ENCODE results near the gene PCDHA9.

PCDHA9 gene

DNA sequence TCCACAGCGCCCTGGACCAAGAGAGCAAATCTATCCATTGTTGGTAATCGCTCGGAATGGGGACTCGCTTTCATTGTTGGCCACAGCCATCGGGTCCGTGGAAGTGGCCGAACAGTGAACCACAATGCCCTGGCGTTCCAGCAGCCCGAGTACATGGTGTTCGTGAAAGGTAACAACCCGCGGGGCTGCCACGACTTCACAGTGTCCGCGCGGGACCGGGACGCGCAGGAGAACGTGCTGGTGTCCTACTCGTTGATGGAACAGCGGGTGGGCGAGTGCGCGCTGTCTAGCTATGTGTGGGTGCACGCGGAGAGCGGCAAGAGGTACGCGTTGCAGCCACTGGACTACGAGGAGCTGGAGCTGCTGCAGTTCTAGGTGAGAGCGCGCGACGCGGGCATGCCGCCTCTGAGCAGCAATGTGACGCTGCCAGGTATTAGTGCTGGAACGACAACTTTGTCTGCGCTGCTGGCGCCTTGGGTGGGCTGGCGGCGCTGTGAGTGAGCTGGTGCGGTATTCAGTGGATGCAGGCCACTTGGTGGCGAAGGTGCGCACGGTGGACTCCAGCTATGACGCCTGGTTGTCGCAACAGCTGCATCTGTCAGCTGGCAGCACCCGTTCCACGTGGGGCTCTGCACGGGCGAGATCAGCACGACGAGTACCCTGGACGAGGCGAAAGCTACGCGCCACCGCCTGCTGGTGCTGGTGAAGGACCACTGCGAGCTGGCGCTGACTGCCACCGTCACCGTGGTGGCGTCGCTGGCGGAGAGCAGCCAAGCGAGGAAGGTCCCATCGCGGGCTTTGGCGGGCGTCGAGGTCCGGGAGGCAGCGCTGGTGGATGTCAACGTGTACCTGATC is 14.5 kb downstream of the PCDHA9 start:
- Histone ChIP-seq H3K27ac (ENCODE audit: low read length) (no peak overlapping the region), H3K36me3 (ENCODE audit: insufficient read depth, low read length) (no peaks in the 10 kb centered on the region), H3K4me2 (ENCODE audit: insufficient read depth, low read length) (no peak overlapping the region), H4K20me1 (ENCODE audit: insufficient read depth, low read length) (no peaks in the 10 kb centered on the region), H3K4me1 (ENCODE audit: insufficient read depth, low read length) (no peaks in the 10 kb centered on the region), H3K4me3 (ENCODE audit: low read depth in 1 of 2, low read length in 2 of 2) (no peak overlapping the region), H3K79me2 (ENCODE audit: insufficient read depth, low read length) (no peaks in the 10 kb centered on the region), H3K27me3 (ENCODE audit: insufficient read depth, low read length, poor library complexity) (peaks cover 3% of the 10 kb centered on the region), H3K9me3 (ENCODE audit: insufficient read depth, low read length, severe bottlenecking) (no peaks in the 10 kb centered on the region), H2AFZ (ENCODE audit: low read depth, low read length) (no peak overlapping the region), H3K9ac (ENCODE audit: low read depth, low read length) (no peak overlapping the region)
- DNase-seq (no peak), ATAC-seq (ENCODE audit: insufficient read depth, low read depth) (no peak)
- no peak for TF ChIP-seq EZH2 (IDR thresholded peaks at IDR 0.05; ENCODE audit: borderline replicate concordance, low read depth, low read length, severe bottlenecking)
- TF ChIP-seq, protein P1, sequence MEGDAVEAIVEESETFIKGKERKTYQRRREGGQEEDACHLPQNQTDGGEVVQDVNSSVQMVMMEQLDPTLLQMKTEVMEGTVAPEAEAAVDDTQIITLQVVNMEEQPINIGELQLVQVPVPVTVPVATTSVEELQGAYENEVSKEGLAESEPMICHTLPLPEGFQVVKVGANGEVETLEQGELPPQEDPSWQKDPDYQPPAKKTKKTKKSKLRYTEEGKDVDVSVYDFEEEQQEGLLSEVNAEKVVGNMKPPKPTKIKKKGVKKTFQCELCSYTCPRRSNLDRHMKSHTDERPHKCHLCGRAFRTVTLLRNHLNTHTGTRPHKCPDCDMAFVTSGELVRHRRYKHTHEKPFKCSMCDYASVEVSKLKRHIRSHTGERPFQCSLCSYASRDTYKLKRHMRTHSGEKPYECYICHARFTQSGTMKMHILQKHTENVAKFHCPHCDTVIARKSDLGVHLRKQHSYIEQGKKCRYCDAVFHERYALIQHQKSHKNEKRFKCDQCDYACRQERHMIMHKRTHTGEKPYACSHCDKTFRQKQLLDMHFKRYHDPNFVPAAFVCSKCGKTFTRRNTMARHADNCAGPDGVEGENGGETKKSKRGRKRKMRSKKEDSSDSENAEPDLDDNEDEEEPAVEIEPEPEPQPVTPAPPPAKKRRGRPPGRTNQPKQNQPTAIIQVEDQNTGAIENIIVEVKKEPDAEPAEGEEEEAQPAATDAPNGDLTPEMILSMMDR (IDR thresholded peaks at IDR 0.05; ENCODE audit: borderline replicate concordance, extremely low read depth, low read length, poor library complexity, severe bottlenecking) = no peak

DNA sequence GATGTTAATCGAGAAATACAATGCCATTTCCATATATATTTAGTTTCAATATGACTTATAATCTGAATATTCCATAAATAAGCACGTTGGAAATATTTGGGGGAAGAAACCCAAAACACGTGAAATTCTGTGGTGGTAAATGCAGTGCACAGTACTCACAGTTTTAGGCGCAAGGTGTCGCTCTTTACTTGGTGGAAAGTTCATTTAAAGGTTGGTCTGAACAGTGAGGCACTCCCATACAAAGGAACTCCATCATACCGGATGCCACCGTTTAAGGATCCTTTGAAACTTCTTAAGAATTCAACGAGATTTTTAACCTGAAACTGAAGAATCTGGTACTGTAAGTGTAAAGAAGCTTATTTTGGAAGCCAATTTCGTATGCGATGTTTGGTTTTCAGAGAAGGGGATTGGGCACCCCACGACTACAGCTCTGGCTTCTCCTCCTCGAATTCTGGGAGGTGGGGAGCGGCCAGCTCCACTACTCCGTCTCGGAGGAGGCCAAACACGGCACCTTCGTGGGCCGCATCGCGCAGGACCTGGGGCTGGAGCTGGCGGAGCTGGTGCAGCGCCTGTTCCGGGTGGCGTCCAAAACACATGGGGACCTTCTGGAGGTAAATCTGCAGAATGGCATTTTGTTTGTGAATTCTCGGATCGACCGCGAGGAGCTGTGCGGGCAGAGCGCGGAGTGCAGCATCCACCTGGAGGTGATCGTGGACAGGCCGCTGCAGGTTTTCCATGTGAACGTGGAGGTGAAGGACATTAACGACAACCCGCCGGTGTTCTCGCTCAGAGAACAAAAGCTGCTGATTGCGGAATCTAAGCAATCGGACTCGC is 20.8 kb downstream of the PCDHA9 start, which contains the start of gene PCDHA11:
Gene PCDHA11, plus strand, starts transcription at position 237 of the 834 bp plus-strand sequence. Its CDS starts 147 bp downstream, at position 384.
- peaks cover 3% of the 10 kb centered on the region for H3K27me3 ChIP-seq (ENCODE audit: insufficient read depth, low read length, poor library complexity)
- no peak within 1 kb of the TSS for H3K9ac ChIP-seq (ENCODE audit: low read depth, low read length)
- H3K4me3 ChIP-seq (ENCODE audit: low read depth in 1 of 2, low read length in 2 of 2) = no peak within 1 kb of the TSS

DNA sequence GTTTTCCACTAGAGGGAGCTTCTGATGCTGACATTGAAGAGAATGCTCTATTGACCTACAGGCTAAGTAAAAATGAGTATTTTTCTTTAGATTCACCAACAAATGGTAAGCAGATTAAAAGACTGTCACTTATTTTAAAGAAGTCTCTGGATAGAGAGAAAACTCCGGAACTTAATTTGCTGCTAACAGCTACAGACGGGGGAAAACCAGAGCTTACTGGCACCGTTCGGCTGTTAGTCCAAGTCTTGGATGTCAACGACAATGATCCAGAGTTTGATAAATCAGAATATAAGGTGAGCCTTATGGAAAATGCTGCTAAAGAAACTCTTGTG is 21.3 kb downstream of the PCDHA9 start:
- H3K9ac ChIP-seq (ENCODE audit: low read depth, low read length) = no peak overlapping the region

More for the DNA sequence above, 20.8 kb downstream of the PCDHA9 start, which contains the start of gene PCDHA11:
- H3K79me2 ChIP-seq (ENCODE audit: insufficient read depth, low read length) = no peaks in the 10 kb centered on the region
- no peaks in the 10 kb centered on the region for H3K9me3 ChIP-seq (ENCODE audit: insufficient read depth, low read length, severe bottlenecking)
- H3K36me3 ChIP-seq (ENCODE audit: insufficient read depth, low read length) = no peaks in the 10 kb centered on the region
- H3K27ac ChIP-seq (ENCODE audit: low read length) = no peak within 1 kb of the TSS
- no peaks in the 10 kb centered on the region for H4K20me1 ChIP-seq (ENCODE audit: insufficient read depth, low read length)
- no peaks in the 10 kb centered on the region for H3K4me1 ChIP-seq (ENCODE audit: insufficient read depth, low read length)
- no peak for TF ChIP-seq EZH2 (IDR thresholded peaks at IDR 0.05; ENCODE audit: borderline replicate concordance, low read depth, low read length, severe bottlenecking)
- TF ChIP-seq, protein P1 (IDR thresholded peaks at IDR 0.05; ENCODE audit: borderline replicate concordance, extremely low read depth, low read length, poor library complexity, severe bottlenecking) = peak; percentile 45
- ATAC-seq (ENCODE audit: insufficient read depth, low read depth) = no peak
- DNase-seq = no peak
- H2AFZ ChIP-seq (ENCODE audit: low read depth, low read length) = no peak within 1 kb of the TSS
- H3K4me2 ChIP-seq (ENCODE audit: insufficient read depth, low read length) = no peak within 1 kb of the TSS

More for the DNA sequence above, 21.3 kb downstream of the PCDHA9 start:
- DNase-seq (no peak), ATAC-seq (ENCODE audit: insufficient read depth, low read depth) (no peak)
- H3K27me3 ChIP-seq (ENCODE audit: insufficient read depth, low read length, poor library complexity) = peaks cover 3% of the 10 kb centered on the region
- no peaks in the 10 kb centered on the region for H4K20me1 ChIP-seq (ENCODE audit: insufficient read depth, low read length)
- no peaks in the 10 kb centered on the region for H3K9me3 ChIP-seq (ENCODE audit: insufficient read depth, low read length, severe bottlenecking)
- H3K36me3 ChIP-seq (ENCODE audit: insufficient read depth, low read length) = no peaks in the 10 kb centered on the region
- H3K27ac ChIP-seq (ENCODE audit: low read length) = no peak overlapping the region
- TF ChIP-seq, protein P1 (IDR thresholded peaks at IDR 0.05; ENCODE audit: borderline replicate concordance, extremely low read depth, low read length, poor library complexity, severe bottlenecking) = no peak
- no peak for TF ChIP-seq EZH2 (IDR thresholded peaks at IDR 0.05; ENCODE audit: borderline replicate concordance, low read depth, low read length, severe bottlenecking)
- no peaks in the 10 kb centered on the region for H3K79me2 ChIP-seq (ENCODE audit: insufficient read depth, low read length)
- no peak overlapping the region for H3K4me3 ChIP-seq (ENCODE audit: low read depth in 1 of 2, low read length in 2 of 2)
- H2AFZ ChIP-seq (ENCODE audit: low read depth, low read length) = no peak overlapping the region
- no peaks in the 10 kb centered on the region for H3K4me1 ChIP-seq (ENCODE audit: insufficient read depth, low read length)
- H3K4me2 ChIP-seq (ENCODE audit: insufficient read depth, low read length) = no peak overlapping the region
